PC-3 (cell line): ENCODE results near the gene LCLAT1. TPM values are rescaled to one million over a fixed set of nuclear protein-coding genes. Genes with fewer than 3 reads are reported as not detected.

ENCODE experiments used
- ATAC-seq: fragments of 200-7000 bp; cut with Tn5 transposase; 2 replicates; pipeline ENCODE4 v1.9.1; 2020; ENCODE audit warnings: mild to moderate bottlenecking, moderate library complexity
- BruUV-seq: library from RNA; stranded (reverse); fragments of 400-500 nt; replicated peaks from 2 replicates; lab custom pipeline; 2021; lab: Mats Ljungman, UMichigan
- CTCF ChIA-PET: fragments of 300-600 bp; sonication (Branson Sonifier 250); formaldehyde crosslinking; loops from one replicate; lab custom pipeline; 2022; ENCODE audit warnings: antibody characterized with exemption; lab: Charles Lee
- POLR2A ChIA-PET: fragments of 300-600 bp; sonication (Branson Sonifier 250); formaldehyde crosslinking; loops from one replicate; lab custom pipeline; 2022; ENCODE audit warnings: antibody characterized with exemption; ENCODE audit not compliant: unreplicated experiment; lab: Charles Lee
- DNase-seq: peaks from one replicate; pipeline ENCODE4 v3.0.0-alpha.2; 2015
- H2AFZ ChIP-seq: fragments of 300-600 bp; sonication (generic); 2 replicates; pipeline ENCODE4 v1.6.0; 2016; ENCODE audit warnings: antibody characterized with exemption, low read length
- H3F3A ChIP-seq: fragments of 300-600 bp; sonication (generic); one replicate; pipeline ENCODE4 v1.6.0; 2017; ENCODE audit warnings: antibody characterized with exemption, low read length, control low read depth, mild to moderate bottlenecking; ENCODE audit not compliant: unreplicated experiment
- H3K27ac ChIP-seq: fragments of 300-600 bp; sonication (generic); 2 replicates; pipeline ENCODE4 v1.5.1; 2016; ENCODE audit warnings: mild to moderate bottlenecking, low read length
- H3K27me3 ChIP-seq: fragments of 300-600 bp; sonication (generic); 2 replicates; pipeline ENCODE4 v1.6.1; 2016; ENCODE audit warnings: low read length, mixed read lengths
- H3K36me3 ChIP-seq: fragments of 300-600 bp; sonication (generic); 2 replicates; pipeline ENCODE4 v1.6.1; 2016; ENCODE audit warnings: low read depth, mixed run types, low read length, mixed read lengths
- H3K4me1 ChIP-seq: fragments of 300-600 bp; sonication (generic); 2 replicates; pipeline ENCODE4 v1.5.1; 2016; ENCODE audit warnings: low read length; ENCODE audit not compliant: insufficient read depth
- H3K4me2 ChIP-seq: fragments of 300-600 bp; sonication (generic); 2 replicates; pipeline ENCODE4 v1.6.0; 2016; ENCODE audit warnings: low read length
- H3K4me3 ChIP-seq: fragments of 300-600 bp; sonication (generic); 2 replicates; pipeline ENCODE4 v1.5.1; 2016; ENCODE audit warnings: mild to moderate bottlenecking, low read length, mixed read lengths
- H3K79me2 ChIP-seq: fragments of 300-600 bp; sonication (generic); 2 replicates; pipeline ENCODE4 v1.6.1; 2017; ENCODE audit warnings: low read length, mixed read lengths
- H3K9ac ChIP-seq: fragments of 300-600 bp; sonication (generic); 2 replicates; pipeline ENCODE4 v1.6.0; 2016; ENCODE audit warnings: mild to moderate bottlenecking, low read length
- H3K9me2 ChIP-seq: fragments of 300-600 bp; sonication (generic); replicated peaks from 2 replicates; pipeline ENCODE4 v1.6.1; 2016; ENCODE audit warnings: mixed run types, low read length, mixed read lengths
- H3K9me3 ChIP-seq: fragments of 300-600 bp; sonication (generic); 2 replicates; pipeline ENCODE4 v1.6.1; 2016; ENCODE audit warnings: low read length, mixed read lengths
- H4K20me1 ChIP-seq: fragments of 300-600 bp; sonication (generic); 2 replicates; pipeline ENCODE4 v1.6.1; 2016; ENCODE audit warnings: low read length, mixed read lengths
- EZH2 ChIP-seq: fragments of 300-600 bp; sonication (generic); IDR thresholded peaks from one replicate; pipeline ENCODE4 v1.6.1; 2017; ENCODE audit warnings: antibody characterized with exemption, mild to moderate bottlenecking, low read length; ENCODE audit not compliant: unreplicated experiment
- EZH2phosphoT487 ChIP-seq: fragments of 300-600 bp; sonication (generic); IDR thresholded peaks from 2 replicates; pipeline ENCODE4 v1.6.1; 2018; ENCODE audit warnings: mild to moderate bottlenecking, antibody characterized with exemption, low read length, borderline replicate concordance
- intact Hi-C: fragments of 100-400 bp; cut with micrococcal nuclease; formaldehyde crosslinking; loops from 2 replicates; pipeline ENCODE4 v1.9.0; 2023
- total RNA-seq: library from RNA; depleted of rRNA; stranded (reverse); fragments of >200 nt; gene quantifications from 2 replicates; pipeline ENCODE4 v1.2.3, GENCODE V29; 2014
- TF ChIP-seq, protein P1 (sequence below): fragments of 300-600 bp; sonication (generic); conservative IDR thresholded peaks from 2 replicates; pipeline ENCODE4 v1.5.1; 2017; ENCODE audit warnings: antibody characterized with exemption, low read depth, mild to moderate bottlenecking, low read length

The LCLAT1 gene
- total RNA-seq, 1 experiment from 2014 or later, result 22.0 TPM

DNA sequence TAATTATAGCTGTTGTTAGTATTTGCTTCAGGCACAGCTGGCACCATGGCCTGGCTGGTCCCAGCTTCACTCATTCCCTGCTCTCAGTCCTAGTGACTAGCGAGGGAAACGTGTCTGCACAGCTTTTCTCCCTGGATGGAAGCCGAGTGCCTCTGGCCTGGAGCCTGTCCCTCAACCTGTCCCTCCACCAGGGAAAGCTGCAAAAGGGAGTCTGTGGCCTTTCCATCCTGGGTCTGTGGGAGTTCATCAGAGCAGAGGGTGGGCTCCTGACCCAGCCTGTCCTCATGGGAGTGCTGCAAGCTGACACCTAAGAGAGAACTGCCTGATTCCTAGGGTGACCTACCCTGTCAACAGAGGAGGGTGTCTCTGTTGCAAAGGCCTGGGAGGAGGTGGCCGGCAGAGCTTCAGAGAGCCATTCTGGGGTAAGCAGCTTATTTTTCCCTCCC is 241.9 kb downstream of the LCLAT1 start:
- CTCF ChIA-PET, result no interaction called here

DNA sequence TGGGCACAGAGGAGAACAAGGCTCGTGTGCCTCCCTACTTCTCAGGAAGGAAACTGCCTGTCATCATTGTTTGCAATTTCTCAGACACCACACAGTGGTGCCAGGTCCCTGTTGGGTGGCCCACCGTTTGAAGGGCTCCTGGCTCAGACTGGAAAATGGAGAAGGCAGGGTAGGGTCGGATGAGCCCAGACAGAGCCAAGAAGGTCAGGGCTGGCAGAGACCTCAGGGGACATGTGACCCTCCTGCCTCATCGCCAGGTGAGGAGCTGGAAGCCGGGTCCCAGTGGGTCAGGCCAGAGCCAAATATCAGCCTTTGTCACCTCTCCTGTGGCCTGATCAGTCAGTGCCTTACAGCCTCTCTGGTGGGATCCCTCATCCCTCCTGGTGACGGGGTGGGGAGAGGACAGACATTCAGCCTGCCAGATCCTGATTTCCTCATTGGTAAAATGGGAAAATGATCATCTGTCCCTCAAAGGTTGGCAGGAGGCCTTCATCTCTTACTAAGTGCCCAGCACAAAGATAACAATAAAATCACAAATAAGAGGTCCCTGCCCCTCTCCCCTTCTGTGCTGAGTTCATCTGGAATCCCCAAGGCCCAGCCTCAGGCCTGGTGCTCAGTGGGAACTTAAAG is 242.6 kb downstream of the LCLAT1 start:
- BruUV-seq, result no TSS peak
- H3K27ac ChIP-seq, result no peak overlapping the region
- H3K36me3 ChIP-seq, result no peaks in the 10 kb centered on the region
- no peaks in the 10 kb centered on the region for H3K9me3 ChIP-seq
- POLR2A ChIA-PET, result no interaction called here
- CTCF ChIA-PET, result no interaction called here
- H3K27me3 ChIP-seq, result no peaks in the 10 kb centered on the region
- DNase-seq (no peak), ATAC-seq (no peak)
- no peaks in the 10 kb centered on the region for H3K9me2 ChIP-seq
- H4K20me1 ChIP-seq, result no peaks in the 10 kb centered on the region
- no peaks in the 10 kb centered on the region for H3F3A ChIP-seq
- no peaks in the 10 kb centered on the region for H3K79me2 ChIP-seq
- H2AFZ ChIP-seq, result no peak overlapping the region
- H3K4me2 ChIP-seq, result no peak overlapping the region
- no peak overlapping the region for H3K9ac ChIP-seq
- H3K4me1 ChIP-seq, result no peaks in the 10 kb centered on the region
- no peak for TF ChIP-seq EZH2phosphoT487
- H3K4me3 ChIP-seq, result no peak overlapping the region
- intact Hi-C loops, result no loop called here

More for the DNA sequence above, 241.9 kb downstream of the LCLAT1 start:
- TF ChIP-seq EZH2phosphoT487 (no peak), EZH2 (no peak)
- TF ChIP-seq, protein P1, sequence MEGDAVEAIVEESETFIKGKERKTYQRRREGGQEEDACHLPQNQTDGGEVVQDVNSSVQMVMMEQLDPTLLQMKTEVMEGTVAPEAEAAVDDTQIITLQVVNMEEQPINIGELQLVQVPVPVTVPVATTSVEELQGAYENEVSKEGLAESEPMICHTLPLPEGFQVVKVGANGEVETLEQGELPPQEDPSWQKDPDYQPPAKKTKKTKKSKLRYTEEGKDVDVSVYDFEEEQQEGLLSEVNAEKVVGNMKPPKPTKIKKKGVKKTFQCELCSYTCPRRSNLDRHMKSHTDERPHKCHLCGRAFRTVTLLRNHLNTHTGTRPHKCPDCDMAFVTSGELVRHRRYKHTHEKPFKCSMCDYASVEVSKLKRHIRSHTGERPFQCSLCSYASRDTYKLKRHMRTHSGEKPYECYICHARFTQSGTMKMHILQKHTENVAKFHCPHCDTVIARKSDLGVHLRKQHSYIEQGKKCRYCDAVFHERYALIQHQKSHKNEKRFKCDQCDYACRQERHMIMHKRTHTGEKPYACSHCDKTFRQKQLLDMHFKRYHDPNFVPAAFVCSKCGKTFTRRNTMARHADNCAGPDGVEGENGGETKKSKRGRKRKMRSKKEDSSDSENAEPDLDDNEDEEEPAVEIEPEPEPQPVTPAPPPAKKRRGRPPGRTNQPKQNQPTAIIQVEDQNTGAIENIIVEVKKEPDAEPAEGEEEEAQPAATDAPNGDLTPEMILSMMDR, result no peak
- no peaks in the 10 kb centered on the region for H3K4me1 ChIP-seq
- no peaks in the 10 kb centered on the region for H4K20me1 ChIP-seq
- H3K79me2 ChIP-seq, result no peaks in the 10 kb centered on the region
- POLR2A ChIA-PET, result no interaction called here
- no peak overlapping the region for H3K4me3 ChIP-seq
- no peak overlapping the region for H3K4me2 ChIP-seq
- H3K9me2 ChIP-seq, result no peaks in the 10 kb centered on the region
- ATAC-seq (no peak), DNase-seq (no peak)
- no peak overlapping the region for H3K27ac ChIP-seq
- H2AFZ ChIP-seq, result no peak overlapping the region
- no peaks in the 10 kb centered on the region for H3F3A ChIP-seq
- H3K36me3 ChIP-seq, result no peaks in the 10 kb centered on the region
- BruUV-seq, result no TSS peak
- H3K9me3 ChIP-seq, result no peaks in the 10 kb centered on the region
- no peaks in the 10 kb centered on the region for H3K27me3 ChIP-seq
- no peak overlapping the region for H3K9ac ChIP-seq
- intact Hi-C loops, result no loop called here

DNA sequence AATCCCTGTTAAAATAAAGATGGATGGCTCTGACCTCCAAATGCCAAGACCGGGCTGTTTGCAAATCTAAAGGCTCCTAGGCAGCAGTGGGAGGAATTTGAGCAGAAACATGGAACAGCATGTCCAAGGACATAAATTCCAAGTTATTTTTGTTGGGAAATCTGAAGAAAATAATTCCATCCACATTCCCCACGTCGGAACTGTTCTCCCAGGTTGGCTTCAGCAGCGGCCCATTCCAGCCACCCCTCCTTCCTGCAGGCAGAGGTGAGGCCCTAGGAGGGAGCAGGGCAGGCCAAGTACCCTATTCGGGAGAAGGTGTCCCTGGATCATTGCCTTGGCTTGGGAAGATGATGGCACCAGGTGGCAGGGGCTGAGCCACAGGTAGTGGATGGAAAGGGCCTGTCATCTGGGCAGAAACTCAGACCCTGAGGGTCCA is 243.1 kb downstream of the LCLAT1 start:
- no peak overlapping the region for H2AFZ ChIP-seq
- no peak overlapping the region for H3K9ac ChIP-seq
- H4K20me1 ChIP-seq, result no peaks in the 10 kb centered on the region
- no peaks in the 10 kb centered on the region for H3K79me2 ChIP-seq
- ChIA-PET POLR2A (no interaction called here), CTCF (no interaction called here)
- TF ChIP-seq, protein P1, result no peak
- no peak for TF ChIP-seq EZH2phosphoT487
- no peak for TF ChIP-seq EZH2
- no peak overlapping the region for H3K4me2 ChIP-seq
- ATAC-seq, result no peak
- no peaks in the 10 kb centered on the region for H3F3A ChIP-seq
- no peak for DNase-seq
- H3K9me2 ChIP-seq, result no peaks in the 10 kb centered on the region
- BruUV-seq, result no TSS peak
- H3K4me1 ChIP-seq, result no peaks in the 10 kb centered on the region
- intact Hi-C loops, result no loop called here
- no peak overlapping the region for H3K27ac ChIP-seq
- no peaks in the 10 kb centered on the region for H3K27me3 ChIP-seq
- no peak overlapping the region for H3K4me3 ChIP-seq
- no peaks in the 10 kb centered on the region for H3K36me3 ChIP-seq
- no peaks in the 10 kb centered on the region for H3K9me3 ChIP-seq
